Measurements from ENCODE around the gene TEKT5.

The TEKT5 gene

GRCh38 chr16:10581507-10581906, 113.2 kb downstream of the TEKT5 start:
- Histone ChIP-seq H3K4me3 (replicated peaks; ENCODE audit: insufficient read depth, low read length) (no peak overlapping the region), H3K27ac (replicated peaks) (no peak overlapping the region), H3K27me3 (ENCODE audit: insufficient read depth, poor library complexity, severe bottlenecking) (peaks cover 29% of the 10 kb centered on the region)
- no peak for TF ChIP-seq POLR2AphosphoS5 (IDR thresholded peaks at IDR 0.05; ENCODE audit: low read depth)
- no peak for TF ChIP-seq REST (IDR thresholded peaks at IDR 0.05; ENCODE audit: insufficient replicate concordance, low read depth)
- TF ChIP-seq SPI1 (IDR thresholded peaks at IDR 0.05; ENCODE audit: borderline replicate concordance, low read depth) = no peak
- TF ChIP-seq, protein P1, sequence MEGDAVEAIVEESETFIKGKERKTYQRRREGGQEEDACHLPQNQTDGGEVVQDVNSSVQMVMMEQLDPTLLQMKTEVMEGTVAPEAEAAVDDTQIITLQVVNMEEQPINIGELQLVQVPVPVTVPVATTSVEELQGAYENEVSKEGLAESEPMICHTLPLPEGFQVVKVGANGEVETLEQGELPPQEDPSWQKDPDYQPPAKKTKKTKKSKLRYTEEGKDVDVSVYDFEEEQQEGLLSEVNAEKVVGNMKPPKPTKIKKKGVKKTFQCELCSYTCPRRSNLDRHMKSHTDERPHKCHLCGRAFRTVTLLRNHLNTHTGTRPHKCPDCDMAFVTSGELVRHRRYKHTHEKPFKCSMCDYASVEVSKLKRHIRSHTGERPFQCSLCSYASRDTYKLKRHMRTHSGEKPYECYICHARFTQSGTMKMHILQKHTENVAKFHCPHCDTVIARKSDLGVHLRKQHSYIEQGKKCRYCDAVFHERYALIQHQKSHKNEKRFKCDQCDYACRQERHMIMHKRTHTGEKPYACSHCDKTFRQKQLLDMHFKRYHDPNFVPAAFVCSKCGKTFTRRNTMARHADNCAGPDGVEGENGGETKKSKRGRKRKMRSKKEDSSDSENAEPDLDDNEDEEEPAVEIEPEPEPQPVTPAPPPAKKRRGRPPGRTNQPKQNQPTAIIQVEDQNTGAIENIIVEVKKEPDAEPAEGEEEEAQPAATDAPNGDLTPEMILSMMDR (IDR thresholded peaks at IDR 0.05; ENCODE audit: insufficient read depth, low read length) = no peak
- TF ChIP-seq GABPA (IDR thresholded peaks at IDR 0.05; ENCODE audit: low read depth) = no peak
- no peak for DNase-seq (ENCODE audit: low read depth in 1 of 2, low spot score in 1 of 2)

GRCh38 chr16:10580883-10581247, 113.9 kb downstream of the TEKT5 start:
- Histone ChIP-seq H3K27ac (replicated peaks) (no peak overlapping the region), H3K4me3 (replicated peaks; ENCODE audit: insufficient read depth, low read length) (no peak overlapping the region), H3K27me3 (ENCODE audit: insufficient read depth, poor library complexity, severe bottlenecking) (peaks cover 29% of the 10 kb centered on the region)
- DNase-seq (ENCODE audit: low read depth in 1 of 2, low spot score in 1 of 2) = no peak
- TF ChIP-seq SPI1 (IDR thresholded peaks at IDR 0.05; ENCODE audit: borderline replicate concordance, low read depth) (no peak), POLR2AphosphoS5 (IDR thresholded peaks at IDR 0.05; ENCODE audit: low read depth) (no peak), GABPA (IDR thresholded peaks at IDR 0.05; ENCODE audit: low read depth) (no peak), REST (IDR thresholded peaks at IDR 0.05; ENCODE audit: insufficient replicate concordance, low read depth) (no peak)
- TF ChIP-seq, protein P1 (IDR thresholded peaks at IDR 0.05; ENCODE audit: insufficient read depth, low read length) = no peak

- Histone ChIP-seq H3K27me3 (ENCODE audit: insufficient read depth, poor library complexity, severe bottlenecking) (peaks cover 29% of the 10 kb centered on the region), H3K27ac (replicated peaks) (no peak within 1 kb of the TSS), H3K4me3 (replicated peaks; ENCODE audit: insufficient read depth, low read length) (no peak within 1 kb of the TSS; the same call in 1 of the 2 replicates)
- DNase-seq (ENCODE audit: low read depth in 1 of 2, low spot score in 1 of 2) = no peak
- TF ChIP-seq, protein P1 (IDR thresholded peaks at IDR 0.05; ENCODE audit: insufficient read depth, low read length) = no peak
- no peak for TF ChIP-seq POLR2AphosphoS5 (IDR thresholded peaks at IDR 0.05; ENCODE audit: low read depth)
- no peak for TF ChIP-seq SPI1 (IDR thresholded peaks at IDR 0.05; ENCODE audit: borderline replicate concordance, low read depth)
- no peak for TF ChIP-seq GABPA (IDR thresholded peaks at IDR 0.05; ENCODE audit: low read depth)
- TF ChIP-seq REST (IDR thresholded peaks at IDR 0.05; ENCODE audit: insufficient replicate concordance, low read depth) = no peak
These were observed 114.5 kb downstream of the TEKT5 start, which contains the start of gene EMP2 for GRCh38 chr16:10579965-10580882. Gene EMP2 (minus strand): TSS chr16:10580598. CDS start chr16:10547617, 32,981 bp downstream.
